ENCODE data around the gene TPST1.

GRCh38 chr7:66399566-66399965 is 194.4 kb downstream of the TPST1 start:
- TF ChIP-seq GATA2 (IDR thresholded peaks at IDR 0.05; ENCODE audit: low read depth, low read length) (no peak), GATA3 (IDR thresholded peaks at IDR 0.05; ENCODE audit: low read depth, low read length) (no peak)
